ENCODE results near the gene RAB8A. TPM values are rescaled to one million over a fixed set of nuclear protein-coding genes. Genes with fewer than 3 reads are reported as not detected.

The RAB8A gene
- total and polyA plus RNA-seq, 2 of the 8 experiments (the other 6 are each of a cell fraction or from before 2014, with no cell fraction given) = 65.8 to 97.0 TPM

- Histone ChIP-seq H3K9ac (replicated peaks in 1 of 4; ENCODE audit: extremely low read depth in 1 of 4, low read depth in 3 of 4, low read length in 3 of 4) (no peak overlapping the region), H4K20me1 (replicated peaks in 1 of 2; ENCODE audit: control insufficient read depth in 1 of 2, insufficient read depth in 2 of 2, low read length in 2 of 2) (no peaks in the 10 kb centered on the region), H3K79me1 (ENCODE audit: low read depth, low read length) (no peaks in the 10 kb centered on the region)
- TF ChIP-seq POU5F1 (IDR thresholded peaks at IDR 0.05; ENCODE audit: low read depth, low read length) = no peak
- TF ChIP-seq RFX5 (IDR thresholded peaks at IDR 0.05; ENCODE audit: borderline replicate concordance, low read depth, low read length) = no peak
- TF ChIP-seq BRCA1 (IDR thresholded peaks at IDR 0.05; ENCODE audit: low read depth, low read length) = no peak
- no peak for TF ChIP-seq SIRT6 (IDR thresholded peaks at IDR 0.05; ENCODE audit: low read length)
- TF ChIP-seq PHF8 (conservative IDR thresholded peaks at IDR 0.05; ENCODE audit: low read depth, low read length) = no peak
Measured at GRCh38 chr19:16144216-16144581, 32.5 kb downstream of the RAB8A start.

More at GRCh38 chr19:16144216-16144581, 32.5 kb downstream of the RAB8A start:
- Histone ChIP-seq H3K4me2 (ENCODE audit: insufficient read depth in 1 of 2, low read depth in 2 of 2, low read length in 2 of 2) (no peak overlapping the region), H3K4me3 (ENCODE audit: extremely low read depth in 1 of 4, insufficient read depth in 2 of 4, low read depth in 3 of 4, low read length in 4 of 4) (no peak overlapping the region), H4K91ac (replicated peaks; ENCODE audit: insufficient read length, low read length) (peak overlapping the region; percentile 85), H4K8ac (ENCODE audit: extremely low read depth, insufficient read depth, low read length) (peak overlapping the region; percentile 4; the same call in 1 of the 2 replicates), H3K4me1 (replicated peaks in 1 of 4; ENCODE audit: control insufficient read depth in 3 of 4, insufficient read depth in 4 of 4, low read length in 3 of 4) (peaks cover 0 to 5% (median 1%) of the 10 kb centered on the region in 4 experiments; a peak in 2 of 7 replicates), H2BK15ac (ENCODE audit: low read length) (0 out of 2 replicates have a peak overlapping the region, but pooled peaks have one; percentile 31), H3K27me3 (replicated peaks in 1 of 4; ENCODE audit: control insufficient read depth in 3 of 4, extremely low read depth in 1 of 4, insufficient read depth in 3 of 4, low read length in 3 of 4) (no peaks in the 10 kb centered on the region), H3K4ac (replicated peaks; ENCODE audit: insufficient read length, low read depth, low read length) (no peak overlapping the region), H2BK12ac (ENCODE audit: low read depth, low read length) (peak overlapping the region; percentile 60; the same call in 1 of the 2 replicates), H2AK5ac (ENCODE audit: low read depth, low read length) (no peak overlapping the region), H4K5ac (ENCODE audit: insufficient read length, low read depth, low read length) (no peak overlapping the region), H3K9me3 (ENCODE audit: insufficient read depth in 2 of 2, low read depth in 1 of 2, low read length in 1 of 2) (no peaks in the 10 kb centered on the region), H3K14ac (ENCODE audit: insufficient read length) (no peak overlapping the region), H3K23ac (ENCODE audit: insufficient read length) (no peak overlapping the region), H3K79me2 (ENCODE audit: control insufficient read depth in 1 of 2, insufficient read depth in 2 of 2, low read length in 2 of 2) (no peaks in the 10 kb centered on the region), H3K36me3 (ENCODE audit: control insufficient read depth in 2 of 4, insufficient read depth in 4 of 4, low read length in 3 of 4) (no peaks in the 10 kb centered on the region), H3K18ac (ENCODE audit: extremely low read depth, low read length) (no peak overlapping the region), H3K23me2 (ENCODE audit: low read depth, low read length) (peaks cover 3% of the 10 kb centered on the region; the same call in 1 of the 2 replicates), H3K27ac (ENCODE audit: low read depth, low read length) (no peak overlapping the region), H2BK120ac (replicated peaks; ENCODE audit: low read depth, low read length) (no peak overlapping the region), H2BK5ac (ENCODE audit: low read depth, low read length) (0 out of 2 replicates have a peak overlapping the region, but pooled peaks have one; percentile 52), H3K56ac (replicated peaks; ENCODE audit: insufficient read length, low read depth, low read length) (no peak overlapping the region), H2AFZ (ENCODE audit: low read length) (no peak overlapping the region), H2BK20ac (ENCODE audit: low read length) (no peak overlapping the region)
- ChIA-PET CTCF (ENCODE audit: partially characterized antibody) (interaction anchor here (0.6 to 1.7 kb wide), 6 partner anchors 11 to 678 kb away, joined by 3 to 7 read pairs (median 4); partner anchors contain the start of gene FAM32A), POLR2A (ENCODE audit: partially characterized antibody) (interaction anchor here (1.1 to 3.5 kb wide), 7 partner anchors 9 to 70 kb away, joined by 3 to 22 read pairs (median 4); partner anchors contain the start of gene TPM4)
- DNase-seq (ENCODE audit: low read depth in 1 of 2, low spot score in 2 of 2) (no peak), FAIRE-seq (no peak)
- 71% methylated on average over 1 of the region's 1 CpG; no CpG with 5 or more reads in 1 of the 2 experiments for WGBS, 2 experiments (ENCODE audit: extremely low coverage in 1 of 2, insufficient coverage in 1 of 2, insufficient read length in 1 of 2, insufficient replicate concordance in 2 of 2, low coverage in 1 of 2, low lambda C conversion rate in 2 of 2, missing lambda C conversion rate in 1 of 2)

Data from H1 (cell line).